NCI-H345 treated with DMSO at 0.1 percent for 48 hours (cell line): Measurements from ENCODE around the gene PAX6.

Experiments
- DNase-seq: peaks from one replicate; lab custom pipeline; 2025; ENCODE audit not compliant: unreplicated experiment; lab: John Stamatoyannopoulos, UW

Gene PAX6

DNA sequence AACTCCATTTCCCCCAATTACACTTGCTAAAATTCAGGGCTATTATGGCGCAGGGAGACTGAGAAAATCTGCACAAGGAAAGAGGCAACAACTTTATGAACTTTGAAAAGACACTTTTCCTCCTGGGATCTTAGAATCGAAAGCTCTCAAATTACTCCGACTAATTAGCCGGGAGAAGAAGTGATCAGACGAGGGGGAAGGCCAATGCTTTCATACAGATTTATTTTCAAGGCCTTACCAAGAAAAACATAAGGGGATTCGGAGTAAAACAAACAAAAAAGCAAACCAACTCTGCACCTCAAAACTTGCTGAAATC is 1.6 kb downstream of the PAX6 start:
- no peak for DNase-seq

DNA sequence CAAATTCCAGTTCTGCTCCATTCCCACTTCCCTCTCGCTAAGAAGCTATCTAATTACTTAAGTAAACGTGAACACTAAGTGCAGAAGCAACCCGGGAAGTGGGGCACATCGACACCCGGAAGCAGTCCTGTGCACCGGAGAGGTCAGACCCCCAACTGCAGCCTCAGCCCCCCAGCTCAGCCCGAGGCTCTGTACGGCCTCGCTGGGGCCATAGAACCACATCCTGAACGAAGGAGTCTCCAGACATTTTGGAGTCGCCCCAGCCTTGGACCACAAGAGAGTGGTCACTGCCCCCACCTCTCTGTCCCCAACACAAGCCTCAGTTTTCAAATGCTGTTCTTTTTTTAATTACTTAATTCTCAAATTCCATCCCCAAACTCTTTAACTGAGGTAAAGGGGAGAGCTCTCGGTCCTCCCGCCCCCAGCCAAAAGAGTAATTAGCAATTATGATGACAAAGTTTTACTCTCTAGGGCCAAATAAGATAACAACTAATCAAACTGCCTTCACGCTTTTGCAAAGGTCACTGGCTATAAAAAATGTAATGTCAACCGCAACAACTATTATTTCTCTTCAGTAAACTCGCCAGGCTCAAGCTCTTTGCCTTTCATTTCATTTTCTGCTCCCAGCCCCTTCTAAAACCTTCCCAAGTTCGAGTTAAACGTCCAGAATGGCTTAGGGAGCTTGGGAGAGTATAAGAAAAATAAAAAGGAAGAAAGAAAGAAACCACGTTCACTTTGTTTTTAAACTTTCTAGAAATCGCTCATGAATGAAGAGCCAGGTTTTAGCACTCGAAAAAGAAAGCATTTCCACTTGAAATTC is 2.2 kb downstream of the PAX6 start:
- no peak for DNase-seq

DNA sequence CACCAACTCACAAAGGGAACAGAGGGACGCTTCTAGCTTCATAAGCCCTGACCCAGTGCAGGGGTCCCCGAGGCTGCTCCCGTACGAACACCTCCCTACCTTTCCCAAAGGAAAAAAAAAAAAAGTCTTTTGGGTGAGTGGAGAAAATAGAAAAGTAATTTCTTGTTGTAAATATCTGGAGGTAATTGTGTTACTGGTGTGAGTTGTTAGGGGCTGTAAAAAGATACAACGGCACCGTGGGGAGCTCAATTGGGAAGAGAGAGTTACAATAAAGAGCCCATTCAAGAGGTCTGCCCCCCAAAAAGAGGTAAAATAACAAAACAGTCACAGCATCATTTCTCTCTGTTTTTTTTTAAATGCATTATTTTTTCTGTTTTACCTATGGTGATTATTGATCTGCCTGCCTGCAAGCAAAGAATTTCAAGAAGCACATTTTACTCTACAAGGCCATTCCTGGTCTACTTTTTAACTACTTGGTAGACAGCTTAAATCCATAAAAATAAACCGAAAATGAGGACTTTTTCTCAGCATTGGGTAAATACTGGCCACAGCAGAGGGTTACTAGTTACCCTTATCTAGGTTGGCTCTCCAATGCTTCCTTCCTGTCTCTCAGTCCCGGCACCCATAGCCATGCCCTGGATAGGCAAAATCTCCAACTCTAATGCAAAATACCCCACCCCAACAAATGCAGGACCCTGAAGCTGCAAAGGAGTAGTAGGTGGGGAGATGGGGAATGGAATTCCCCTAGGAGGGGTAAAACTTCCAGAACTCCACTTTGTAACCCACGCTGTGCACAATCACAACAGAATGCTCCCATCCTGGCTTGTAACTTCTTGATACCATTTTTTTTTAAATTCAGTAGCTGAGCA is 3.1 kb downstream of the PAX6 start:
- DNase-seq, result no peak

DNA sequence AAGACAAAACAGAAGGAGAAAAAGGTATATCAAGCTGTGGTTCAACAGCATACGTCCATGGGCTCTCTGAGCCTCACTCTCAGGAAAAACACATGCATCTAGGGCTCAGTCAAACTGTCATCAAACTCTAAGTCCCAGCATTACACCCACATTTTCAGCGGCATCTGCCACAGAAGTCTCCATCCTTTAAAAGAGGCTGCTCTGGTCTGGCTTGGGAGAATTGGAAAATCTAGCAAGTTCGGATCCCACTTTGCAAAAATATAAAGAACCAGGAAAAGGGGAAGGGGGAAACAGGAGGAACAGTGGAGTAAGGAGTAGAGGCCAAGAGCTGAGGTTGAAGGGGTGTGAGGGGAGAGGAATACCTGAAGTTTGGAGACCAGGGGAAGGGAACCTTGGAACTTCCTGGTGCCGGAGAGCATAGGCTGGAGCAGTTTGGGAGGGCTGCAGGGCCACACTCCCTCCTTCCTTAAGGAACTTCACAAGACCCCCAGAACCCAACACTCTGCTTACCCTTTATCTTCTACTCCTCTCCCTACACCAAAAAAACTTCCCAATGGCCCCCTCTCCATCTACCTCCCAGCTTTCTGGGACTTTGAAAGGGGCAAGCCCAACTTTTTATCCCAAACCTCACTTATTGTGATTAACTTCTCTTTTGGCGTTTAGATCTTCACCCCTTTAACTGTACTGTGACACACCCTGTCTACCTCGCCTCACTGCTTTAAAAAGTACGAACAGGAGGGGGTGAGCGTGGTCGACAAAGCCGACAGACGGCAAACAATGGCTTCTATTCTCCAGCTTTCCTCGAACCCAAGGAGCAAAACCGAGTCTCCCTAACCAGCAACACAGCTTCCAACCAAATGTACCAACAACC is 4.0 kb downstream of the PAX6 start:
- DNase-seq, result no peak

DNA sequence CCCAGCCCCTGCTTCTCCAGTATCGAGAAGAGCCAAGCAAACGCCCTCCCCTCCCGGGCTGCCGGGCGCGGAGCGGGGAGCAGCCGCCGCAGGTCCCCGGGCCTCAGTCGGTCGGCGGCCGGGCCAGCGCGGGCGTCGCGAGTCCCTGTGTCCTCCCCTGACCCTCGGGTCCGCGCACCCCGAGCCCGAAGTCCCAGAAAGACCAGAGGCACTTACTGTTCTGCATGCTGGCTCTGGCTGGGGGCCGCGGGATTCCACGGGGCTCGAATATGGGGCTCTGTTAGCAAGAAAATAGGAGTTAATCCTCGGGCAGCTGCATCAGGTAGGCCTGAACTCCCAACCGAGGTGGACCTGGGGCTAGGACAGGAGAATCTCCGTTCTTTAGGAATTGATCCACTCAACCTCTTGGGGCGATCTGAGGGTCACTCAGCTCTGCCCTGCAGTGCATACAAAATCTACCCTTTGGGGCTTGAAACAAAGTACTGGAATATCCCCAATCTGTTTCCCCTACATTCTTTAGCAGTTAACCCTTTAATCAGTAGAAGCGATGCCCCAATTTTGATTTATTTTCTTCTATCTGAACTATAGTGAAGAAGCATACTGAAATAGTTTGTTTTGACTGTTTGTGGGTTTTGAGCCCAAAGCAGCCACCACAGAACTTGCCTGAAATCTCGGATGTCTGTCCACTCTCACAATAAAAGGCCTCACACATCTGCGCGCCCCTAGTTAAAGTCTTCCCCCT is 4.8 kb downstream of the PAX6 start:
- no peak for DNase-seq

DNA sequence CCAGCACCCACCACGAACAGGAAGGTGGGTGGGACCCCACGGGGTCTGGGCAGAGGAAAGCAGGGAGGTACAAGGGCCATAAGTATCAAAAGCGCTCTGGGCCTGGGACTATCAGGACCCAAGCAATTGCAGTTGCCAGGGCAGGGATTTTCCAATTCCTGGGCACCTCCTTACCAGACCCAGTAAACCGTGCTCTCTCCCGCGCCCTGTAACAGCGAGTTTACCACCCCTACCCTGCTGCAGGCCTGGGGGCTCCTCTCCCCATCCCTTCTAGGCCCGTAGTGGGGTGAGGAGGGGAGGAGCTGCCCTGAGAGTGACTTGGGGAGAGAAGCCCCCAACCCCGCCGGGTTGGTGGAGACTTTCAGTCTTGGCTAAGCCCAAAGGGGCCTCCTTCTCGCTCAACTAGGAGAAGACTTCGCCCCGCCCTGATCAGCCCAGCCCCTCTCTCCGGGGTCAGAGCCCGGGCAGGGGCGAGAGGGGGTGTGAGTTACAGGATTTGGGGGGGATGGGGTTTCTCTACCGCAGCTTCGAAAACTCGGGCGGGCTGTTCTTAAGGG is 5.4 kb downstream of the PAX6 start:
- DNase-seq, result no peak

DNA sequence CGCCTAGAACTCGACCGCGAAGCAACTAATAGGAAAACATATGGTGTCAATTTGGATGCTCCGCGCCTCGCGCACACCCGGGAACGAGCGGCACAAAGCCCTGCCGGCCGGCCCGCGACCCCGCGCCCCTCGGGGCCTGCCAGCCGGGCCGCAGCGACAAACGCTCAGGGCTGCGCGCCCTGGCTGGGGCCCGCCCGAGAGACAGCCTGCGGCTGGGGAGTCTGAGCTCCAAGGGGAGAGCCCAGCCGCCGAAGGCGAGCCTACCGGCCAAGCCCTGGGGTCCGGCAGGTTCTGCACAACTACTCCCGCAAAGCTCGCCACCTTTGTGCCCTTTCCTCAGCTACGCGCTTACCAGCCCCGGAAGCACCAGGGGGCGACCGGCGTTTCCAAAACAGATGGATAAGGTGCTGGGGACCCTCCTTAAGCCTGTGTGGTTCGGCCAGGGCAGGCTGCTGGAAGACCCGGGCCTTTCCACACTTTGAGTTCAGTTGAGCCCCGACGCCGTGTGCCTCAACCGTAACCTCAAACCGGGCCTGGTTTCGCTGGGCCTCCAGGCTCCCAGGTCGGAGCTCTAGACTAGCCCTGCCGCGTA is 6.0 kb downstream of the PAX6 start:
- no peak for DNase-seq

DNA sequence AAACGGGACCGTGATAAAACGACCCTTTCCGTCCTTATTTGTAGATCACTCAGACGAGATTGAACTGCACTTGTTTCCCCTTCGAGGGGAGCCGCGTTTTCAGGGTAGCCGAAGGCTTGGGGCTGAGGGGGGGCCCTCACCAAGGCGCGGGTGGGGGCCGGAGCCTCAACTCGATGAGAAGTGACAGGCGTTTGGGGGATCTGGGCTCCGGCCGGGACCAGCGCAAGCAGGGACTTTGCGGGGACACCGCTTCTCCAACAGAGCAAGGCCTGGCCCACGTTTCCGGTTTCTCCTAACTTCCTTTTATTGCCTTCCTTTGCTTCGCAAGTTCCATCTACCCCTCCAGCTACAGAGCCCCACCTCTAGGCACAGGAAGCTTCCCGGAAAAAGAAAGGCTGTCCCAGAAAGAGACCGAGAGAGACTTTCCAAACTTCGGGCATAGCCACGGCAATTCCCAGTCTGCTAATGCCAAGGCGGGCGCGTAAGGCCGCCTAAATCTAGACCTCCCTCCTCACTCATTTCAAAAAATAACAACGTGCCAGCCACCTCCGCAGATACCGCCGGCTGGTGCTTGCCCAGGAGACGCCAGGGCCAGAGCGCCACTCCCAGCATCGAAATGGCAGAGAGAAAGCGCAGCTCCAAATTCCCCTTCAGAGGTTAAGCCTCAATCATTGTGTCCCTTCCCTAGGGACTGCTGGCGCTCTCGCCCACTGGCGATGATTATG is 6.6 kb downstream of the PAX6 start:
- DNase-seq, result no peak

DNA sequence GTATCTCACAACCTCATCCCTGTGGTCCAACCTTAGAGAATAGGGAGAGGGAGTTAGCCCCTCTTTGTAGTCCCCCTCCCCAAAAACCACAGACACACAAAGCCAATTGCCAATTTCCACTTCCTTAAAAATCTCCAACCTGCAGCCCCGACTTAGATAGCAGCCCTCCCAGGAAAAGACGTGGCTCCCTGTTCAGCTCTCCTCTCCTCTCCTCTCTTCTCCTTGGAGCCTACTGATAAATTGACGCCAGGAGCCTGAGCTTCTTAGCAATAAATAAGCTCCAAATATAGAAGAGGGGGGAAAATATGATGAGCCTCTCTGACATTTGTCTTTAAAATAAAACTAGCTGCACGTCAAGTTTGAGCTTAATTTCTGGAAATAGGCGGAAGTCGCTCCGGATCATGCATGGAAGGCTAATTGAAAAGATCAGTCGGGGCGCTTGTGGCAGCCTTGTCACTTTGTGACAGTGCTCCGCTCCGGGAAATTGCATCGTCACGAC is 7.3 kb downstream of the PAX6 start:
- DNase-seq, result no peak

DNA sequence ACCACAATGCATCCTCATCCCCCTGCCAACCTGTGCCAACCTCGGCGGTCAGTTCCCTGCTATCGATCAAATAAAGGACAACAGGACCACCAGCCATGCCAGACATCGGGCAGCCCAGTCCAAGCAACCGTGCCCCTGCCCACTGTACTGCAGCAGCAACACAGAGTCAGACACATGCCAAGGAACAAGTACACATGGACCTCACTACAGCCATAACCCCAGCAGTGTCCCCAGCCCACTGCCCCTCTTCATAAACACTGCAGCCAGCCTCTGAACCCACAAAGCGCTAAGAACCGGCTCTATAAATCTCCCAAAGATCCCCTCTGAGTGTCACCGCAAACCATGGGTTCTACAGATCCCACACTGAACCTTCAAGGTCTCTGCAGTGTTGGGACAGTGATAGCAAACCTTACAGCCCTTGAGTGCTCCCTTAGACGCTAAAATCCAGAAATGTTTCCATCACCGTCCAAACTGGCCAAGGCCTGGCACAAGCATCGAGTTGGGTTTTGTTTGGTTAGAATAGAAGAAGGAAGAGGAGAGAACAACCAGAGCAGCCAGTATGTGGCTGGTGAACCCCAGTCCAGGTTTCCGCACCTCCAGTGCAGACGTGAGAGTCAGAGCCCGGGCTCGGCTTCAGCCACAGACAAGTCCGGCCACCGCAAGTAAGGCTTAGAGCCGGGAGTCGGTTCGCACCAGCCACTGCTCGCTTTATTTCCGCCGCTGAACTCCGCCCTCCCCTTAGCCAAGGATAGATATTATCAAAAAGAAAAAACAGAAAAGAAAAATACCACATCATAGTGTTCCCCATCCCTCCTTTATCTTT is 7.9 kb downstream of the PAX6 start:
- no peak for DNase-seq

DNA sequence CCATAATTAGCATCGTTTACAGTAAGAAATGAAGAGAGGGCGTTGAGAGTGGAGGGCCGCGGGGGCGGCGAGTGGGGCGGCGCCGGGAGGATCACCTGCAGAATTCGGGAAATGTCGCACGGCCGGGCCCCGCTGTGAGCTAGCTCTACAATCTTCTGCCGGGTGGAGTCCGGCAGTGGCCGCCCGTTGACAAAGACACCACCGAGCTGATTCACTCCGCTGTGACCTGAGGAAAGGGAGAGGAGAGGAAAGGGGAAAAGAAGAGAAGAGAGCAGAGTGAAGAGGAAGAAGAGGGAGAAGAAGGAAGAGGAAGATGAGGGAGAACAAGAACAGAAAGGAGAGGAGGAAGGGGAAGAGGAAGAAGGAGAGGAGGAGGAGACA is 8.5 kb downstream of the PAX6 start:
- DNase-seq, result no peak

DNA sequence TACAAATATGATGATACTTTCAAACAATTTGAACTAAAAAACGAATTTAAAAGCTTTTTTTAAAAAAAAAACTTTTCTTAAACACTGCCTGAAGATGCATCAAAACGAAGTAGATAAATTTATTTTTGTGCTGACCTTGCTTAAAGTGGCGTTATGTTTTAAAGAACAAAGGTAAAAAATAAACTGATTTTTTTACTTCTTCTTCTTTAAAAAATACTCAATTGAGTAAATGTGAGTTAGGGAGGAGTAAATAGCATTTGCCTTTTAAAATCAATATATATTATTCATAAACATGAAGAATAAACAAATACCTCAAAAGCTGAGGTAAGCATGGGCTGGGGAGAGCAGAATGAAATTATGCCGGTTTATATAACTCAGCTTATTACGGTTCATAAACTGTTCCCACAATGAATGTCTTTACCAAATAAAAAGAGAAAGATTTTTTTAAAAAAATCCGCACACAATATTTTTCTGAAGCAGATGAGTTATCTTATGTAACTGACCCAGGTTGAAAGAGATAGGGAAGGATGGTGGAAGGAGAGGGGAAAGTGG is 9.0 kb downstream of the PAX6 start:
- DNase-seq, result no peak

DNA sequence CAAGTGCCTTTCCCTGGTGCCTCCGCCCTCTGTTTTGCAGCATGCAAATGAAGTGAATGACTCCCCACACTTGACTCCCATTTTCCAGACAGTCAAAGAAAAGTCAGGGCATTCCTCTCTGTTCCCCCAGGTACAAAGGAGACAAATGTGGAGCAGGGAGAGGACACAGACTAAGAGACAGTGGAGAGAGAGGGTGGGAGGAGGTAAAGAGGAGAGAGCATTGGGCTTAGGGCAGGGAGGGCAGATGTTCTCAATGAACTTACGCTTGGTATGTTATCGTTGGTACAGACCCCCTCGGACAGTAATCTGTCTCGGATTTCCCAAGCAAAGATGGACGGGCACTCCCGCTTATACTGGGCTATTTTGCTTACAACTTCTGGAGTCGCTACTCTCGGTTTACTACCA is 9.8 kb downstream of the PAX6 start:
- DNase-seq, result no peak

DNA sequence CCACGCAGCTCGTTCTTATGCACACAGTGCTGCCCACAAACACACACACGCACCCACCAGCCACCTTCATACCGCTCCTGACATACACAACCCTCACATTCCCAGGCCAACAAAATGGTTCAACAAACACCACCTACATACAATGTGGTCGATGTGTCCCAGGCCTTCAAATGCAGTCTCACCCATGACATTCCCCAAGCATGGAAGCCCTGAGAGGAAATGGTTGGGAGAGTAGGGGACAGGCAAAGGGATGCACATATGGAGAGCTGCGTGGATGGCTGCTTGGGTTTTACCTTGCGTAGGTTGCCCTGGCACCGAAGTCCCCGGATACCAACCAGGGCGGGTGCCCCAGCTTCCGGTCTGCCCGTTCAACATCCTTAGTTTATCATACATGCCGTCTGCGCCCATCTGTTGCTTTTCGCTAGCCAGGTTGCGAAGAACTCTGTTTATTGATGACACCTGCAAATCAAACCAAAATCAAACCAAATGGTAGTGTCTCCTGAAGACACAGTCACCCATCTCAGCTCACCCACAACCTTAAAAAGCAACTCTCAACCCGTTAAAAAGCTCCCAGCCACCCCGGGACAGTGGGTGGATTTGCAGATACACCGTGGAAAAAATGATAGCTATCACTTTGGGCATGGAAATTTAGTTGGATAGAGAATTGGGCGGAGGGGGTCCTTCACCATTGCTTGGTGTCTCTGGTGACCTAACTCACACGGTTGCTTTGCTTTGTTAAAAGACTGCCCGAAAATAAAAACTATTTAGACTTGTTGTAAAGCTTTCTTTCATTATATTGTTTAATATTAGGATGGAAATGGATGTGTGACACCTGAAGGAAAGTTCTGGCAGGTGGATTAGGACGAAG is 10.5 kb downstream of the PAX6 start:
- no peak for DNase-seq

DNA sequence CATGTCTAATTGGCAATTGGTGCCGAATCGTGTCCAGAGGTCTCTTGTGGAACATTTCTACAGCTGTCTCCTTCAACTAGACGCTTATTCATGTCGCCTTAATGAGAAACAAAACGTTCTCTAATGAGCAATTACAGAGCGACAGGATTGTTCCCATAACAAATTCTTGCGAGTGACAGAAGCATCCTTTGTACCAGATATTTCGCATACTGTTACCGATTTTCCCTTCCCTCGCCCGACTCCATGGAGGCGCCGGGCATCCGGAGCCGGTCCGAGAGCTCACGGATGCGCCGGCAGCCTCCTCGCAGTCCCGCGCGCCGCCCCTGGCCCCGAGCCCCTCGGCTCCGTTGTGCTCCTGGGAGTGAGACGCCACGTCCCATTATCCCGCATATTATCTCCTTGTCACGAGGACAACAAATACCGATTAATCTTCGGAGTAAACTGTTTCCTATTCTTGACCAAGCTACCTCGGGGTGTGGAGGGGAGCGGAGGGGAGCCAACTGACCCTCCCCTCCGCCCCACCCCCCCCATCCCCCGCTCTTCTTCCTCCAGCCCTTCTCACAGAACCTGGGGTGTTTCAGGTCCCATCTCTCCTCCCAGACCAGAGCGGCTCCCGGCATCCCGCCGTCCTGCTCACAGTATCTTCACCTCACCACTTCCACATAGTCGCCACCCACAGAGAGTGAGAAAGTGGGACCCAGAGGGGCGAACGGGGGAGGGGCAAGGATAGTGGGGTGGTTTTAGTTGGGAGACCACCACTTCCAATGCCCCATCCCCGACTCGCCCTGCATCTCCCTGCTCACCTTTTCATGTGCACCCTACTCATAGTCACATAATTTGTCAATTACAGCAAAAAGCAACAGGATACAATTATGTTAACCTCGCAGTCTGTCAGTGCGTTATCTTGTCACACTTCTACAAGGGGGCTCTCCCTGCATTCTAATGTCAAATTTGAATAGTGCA is 11.4 kb downstream of the PAX6 start:
- DNase-seq, result no peak
